GM23338 (cell line): ENCODE results near the gene ST7L. TPM values are rescaled to one million over a fixed set of nuclear protein-coding genes. Genes with fewer than 3 reads are reported as not detected.

Experiments
- ATAC-seq: fragments of 200-7000 bp; cut with Tn5 transposase; 3 replicates; pipeline ENCODE4 v1.9.1; 2020
- DNase-seq: peaks from one replicate; pipeline ENCODE4 v3.0.0-alpha.2; 2015; ENCODE audit warnings: low spot score
- H2AFZ ChIP-seq: fragments of 200-600 bp; sonication (generic); 2 replicates; pipeline ENCODE4 v1.8.0; 2016; ENCODE audit warnings: antibody characterized with exemption, mild to moderate bottlenecking, moderate library complexity
- H3F3A ChIP-seq: fragments of 200-600 bp; sonication (generic); replicated peaks from 2 replicates; pipeline ENCODE4 v1.8.0; 2017; ENCODE audit warnings: antibody characterized with exemption, mixed run types, low read depth
- H3K27ac ChIP-seq: fragments of 200-600 bp; sonication (generic); 2 replicates; pipeline ENCODE4 v1.6.1; 2016; ENCODE audit warnings: low read depth
- H3K27me3 ChIP-seq: fragments of 200-600 bp; sonication (generic); 2 replicates; pipeline ENCODE4 v1.8.0; 2016; ENCODE audit warnings: mild to moderate bottlenecking, mixed run types, moderate library complexity; ENCODE audit not compliant: insufficient read depth
- H3K36me3 ChIP-seq: fragments of 200-600 bp; sonication (generic); 2 replicates; pipeline ENCODE4 v1.8.0; 2016; ENCODE audit warnings: mild to moderate bottlenecking; ENCODE audit not compliant: insufficient read depth
- H3K4me1 ChIP-seq: fragments of 200-600 bp; sonication (generic); 2 replicates; pipeline ENCODE4 v1.8.0; 2016; ENCODE audit warnings: mild to moderate bottlenecking, moderate library complexity; ENCODE audit not compliant: insufficient read depth
- H3K4me2 ChIP-seq: fragments of 200-600 bp; sonication (generic); 2 replicates; pipeline ENCODE4 v1.7.1; 2017; ENCODE audit warnings: mixed run types
- H3K4me3 ChIP-seq: fragments of 200-600 bp; sonication (generic); 2 replicates; pipeline ENCODE4 v1.6.1; 2016; ENCODE audit warnings: mixed run types
- H3K79me2 ChIP-seq: fragments of 200-600 bp; sonication (generic); replicated peaks from 2 replicates; pipeline ENCODE4 v1.8.0; 2017; ENCODE audit warnings: mild to moderate bottlenecking; ENCODE audit not compliant: insufficient read depth
- H3K9me2 ChIP-seq: fragments of 200-600 bp; sonication (generic); 2 replicates; pipeline ENCODE4 v1.8.0; 2017; ENCODE audit not compliant: insufficient read depth
- H4K20me1 ChIP-seq: fragments of 200-600 bp; sonication (generic); replicated peaks from 2 replicates; pipeline ENCODE4 v1.8.0; 2017; ENCODE audit warnings: mild to moderate bottlenecking; ENCODE audit not compliant: insufficient read depth
- H3K27ac Mint-ChIP-seq: 2 replicates; pipeline ENCODE4 v1.8.0; 2020; ENCODE audit warnings: inconsistent platforms, mild to moderate bottlenecking, moderate library complexity, mixed read lengths
- H3K27me3 Mint-ChIP-seq: 3 replicates; pipeline ENCODE4 v1.8.0; 2022; ENCODE audit warnings: low read depth, mild to moderate bottlenecking, moderate library complexity, mixed read lengths, inconsistent platforms; ENCODE audit not compliant: insufficient read depth, poor library complexity
- H3K36me3 Mint-ChIP-seq: 3 replicates; pipeline ENCODE4 v1.8.0; 2021; ENCODE audit warnings: low read depth, mild to moderate bottlenecking, inconsistent platforms, moderate library complexity, mixed read lengths
- H3K4me1 Mint-ChIP-seq: 3 replicates; pipeline ENCODE4 v1.8.0; 2020; ENCODE audit warnings: mild to moderate bottlenecking, inconsistent platforms, mixed read lengths
- H3K4me3 Mint-ChIP-seq: 3 replicates; pipeline ENCODE4 v1.8.0; 2021; ENCODE audit warnings: moderate library complexity, mild to moderate bottlenecking, inconsistent platforms, mixed read lengths
- H3K9me3 Mint-ChIP-seq: 3 replicates; pipeline ENCODE4 v1.8.0; 2020; ENCODE audit warnings: moderate library complexity, mild to moderate bottlenecking, inconsistent platforms, mixed read lengths
- CREB1 ChIP-seq: fragments of 250-450 bp; sonication (Bioruptor Pico); IDR thresholded peaks from 2 replicates; pipeline ENCODE4 v1.5.0; 2020; ENCODE audit warnings: low read depth, mild to moderate bottlenecking, moderate library complexity
- CTCF ChIP-seq, 2 experiments: fragments of 200-600 bp in 1 of 2; sonication (generic) in 1 of 2; conservative IDR thresholded peaks; 2 replicates each; pipeline versions ENCODE4 v1.5.1 to v1.6.1; 2016 to 2017; ENCODE audit warnings: antibody characterized with exemption in 2 of 2, low read depth in 2 of 2, mild to moderate bottlenecking in 2 of 2, moderate library complexity in 1 of 2
- ETS1 ChIP-seq: IDR thresholded peaks from 2 replicates; pipeline ENCODE4 v1.6.1; 2016; ENCODE audit warnings: antibody characterized with exemption
- EZH2 ChIP-seq: fragments of 200-600 bp; sonication (generic); IDR thresholded peaks from one replicate; pipeline ENCODE4 v1.8.0; 2017; ENCODE audit warnings: antibody characterized with exemption, mild to moderate bottlenecking, low read depth; ENCODE audit not compliant: unreplicated experiment
- EZH2phosphoT487 ChIP-seq: fragments of 200-600 bp; sonication (generic); IDR thresholded peaks from one replicate; pipeline ENCODE4 v1.8.1; 2018; ENCODE audit warnings: antibody characterized with exemption; ENCODE audit not compliant: unreplicated experiment
- JUNB ChIP-seq: IDR thresholded peaks from one replicate; pipeline ENCODE4 v1.6.1; 2016; ENCODE audit warnings: antibody characterized with exemption; ENCODE audit not compliant: unreplicated experiment
- NANOG ChIP-seq: IDR thresholded peaks from 2 replicates; pipeline ENCODE4 v1.6.1; 2016; ENCODE audit warnings: antibody characterized with exemption, borderline replicate concordance
- POLR2AphosphoS5 ChIP-seq: IDR thresholded peaks from 2 replicates; pipeline ENCODE4 v1.6.1; 2016; ENCODE audit warnings: antibody characterized with exemption, low read depth
- REST ChIP-seq: IDR thresholded peaks from one replicate; pipeline ENCODE4 v1.6.1; 2018; ENCODE audit warnings: antibody characterized with exemption; ENCODE audit not compliant: unreplicated experiment
- STAT1 ChIP-seq: IDR thresholded peaks from one replicate; pipeline ENCODE4 v1.6.1; 2016; ENCODE audit warnings: antibody characterized with exemption; ENCODE audit not compliant: unreplicated experiment
- ZNF114 ChIP-seq: fragments of 250-450 bp; sonication (Bioruptor Pico); IDR thresholded peaks from 2 replicates; pipeline ENCODE4 v1.5.0; 2020; ENCODE audit warnings: mild to moderate bottlenecking, moderate library complexity
- ZNF331 ChIP-seq: fragments of 250-450 bp; sonication (Bioruptor Pico); IDR thresholded peaks from 2 replicates; pipeline ENCODE4 v1.5.0; 2020; ENCODE audit warnings: low read depth, mild to moderate bottlenecking, moderate library complexity
- ZNF462 ChIP-seq: fragments of 250-450 bp; sonication (Bioruptor Pico); IDR thresholded peaks from 2 replicates; pipeline ENCODE4 v1.5.0; 2020; ENCODE audit warnings: mild to moderate bottlenecking, moderate library complexity
- polyA plus RNA-seq: library from polyadenylated mRNA; unstranded; fragments of >200 nt; fragmentation: Nextera tagmentation; extraction: Ambion mirVana; gene quantifications from 2 replicates; pipeline ENCODE4 v1.2.1, GENCODE V29; 2016
- total RNA-seq: library from RNA; depleted of rRNA; stranded (reverse); fragments of >200 nt; shearing (Covaris generic); gene quantifications from 2 replicates; pipeline ENCODE4 v1.2.3, GENCODE V29; 2014

Gene ST7L
- total and polyA plus RNA-seq, 2 experiments from 2014 or later = 18.2 to 21.0 TPM

GRCh38 chr1:112554411-112554810 is 64.5 kb downstream of the ST7L start:
- DNase-seq (no peak), ATAC-seq (no peak)
- H3K36me3 Mint-ChIP-seq = no peaks in the 10 kb centered on the region
- Histone ChIP-seq H2AFZ (no peak overlapping the region), H3K79me2 (no peaks in the 10 kb centered on the region), H3K36me3 (no peaks in the 10 kb centered on the region; the same call in 1 of the 2 replicates), H3K27me3 (no peaks in the 10 kb centered on the region), H3K4me3 (no peak overlapping the region), H3F3A (no peaks in the 10 kb centered on the region), H3K27ac (no peak overlapping the region), H4K20me1 (no peaks in the 10 kb centered on the region), H3K9me2 (no peaks in the 10 kb centered on the region), H3K4me1 (no peaks in the 10 kb centered on the region), H3K4me2 (no peak overlapping the region)
- no peaks in the 10 kb centered on the region for H3K9me3 Mint-ChIP-seq
- no peaks in the 10 kb centered on the region for H3K4me1 Mint-ChIP-seq
- H3K27ac Mint-ChIP-seq = no peak overlapping the region
- no peak overlapping the region for H3K4me3 Mint-ChIP-seq
- no peak for TF ChIP-seq REST
- TF ChIP-seq CREB1 (CRISPR knock-in tag) = no peak
- no peak for TF ChIP-seq EZH2phosphoT487
- no peak for TF ChIP-seq EZH2
- no peak for TF ChIP-seq CTCF (conservative IDR thresholded peaks at IDR 0.05; ENCODE audit: low read depth in 2 of 2)
- no peak for TF ChIP-seq ZNF462 (CRISPR knock-in tag)
- no peak for TF ChIP-seq JUNB
- TF ChIP-seq ZNF331 (CRISPR knock-in tag) = no peak
- TF ChIP-seq POLR2AphosphoS5 = no peak
- TF ChIP-seq ETS1 = no peak
- no peak for TF ChIP-seq NANOG
- TF ChIP-seq ZNF114 = no peak
- no peak for TF ChIP-seq STAT1
- peaks cover 2% of the 10 kb centered on the region for H3K27me3 Mint-ChIP-seq
